Measurements from ENCODE around the gene CDKN2B-AS1. TPM values are rescaled to one million over a fixed set of nuclear protein-coding genes. Genes with fewer than 3 reads are reported as not detected.
A peak's percentile ranks its signal among the peaks of the same experiment; 100 is the strongest.

CDKN2B-AS1 gene
- total RNA-seq, 4 donors from 2014 or later = 0.42 to 3.9 (median 0.69) TPM; not detected in 1

DNA sequence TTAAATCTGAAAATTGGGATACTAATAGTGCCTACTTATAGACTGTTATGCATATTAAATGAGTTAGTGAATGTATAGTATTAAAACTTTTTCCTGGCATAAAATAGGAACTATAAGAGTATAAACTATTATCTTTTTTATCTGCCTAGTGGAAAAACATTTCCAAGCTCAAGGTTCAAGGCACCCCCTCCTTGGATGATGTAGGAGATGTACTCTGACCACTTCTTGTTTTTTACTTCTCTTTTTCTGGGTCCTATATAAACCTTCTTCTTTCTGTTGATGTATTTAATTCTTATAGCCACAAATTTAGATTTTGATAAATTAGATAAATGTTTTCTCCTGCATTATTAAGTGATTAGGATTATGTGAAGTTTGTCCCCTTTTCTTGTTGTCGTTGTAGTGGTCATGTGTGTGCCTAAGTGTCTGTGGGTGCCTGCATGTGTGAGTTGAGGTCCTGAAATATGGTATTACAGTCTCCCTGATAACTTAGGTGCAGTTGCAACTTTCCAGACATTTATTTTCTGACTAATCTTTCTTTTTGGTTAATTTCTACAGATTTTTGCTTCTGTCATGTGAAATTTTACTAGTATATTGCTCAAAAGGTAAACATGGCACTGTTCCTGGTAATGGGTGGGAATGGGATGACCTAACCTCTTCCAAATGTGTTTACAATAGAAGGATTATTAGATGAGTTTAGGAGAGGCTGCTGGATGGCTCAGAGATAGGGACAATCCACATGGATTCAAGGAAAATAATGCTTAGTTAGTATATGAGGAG, 175.3 kb downstream of the CDKN2B-AS1 start:
- H3K36me3 ChIP-seq = no peaks in the 10 kb centered on the region
- no peaks in the 10 kb centered on the region for H3K9me3 ChIP-seq
- ATAC-seq = peak; percentile 39
- WGBS, 2 donors (ENCODE audit: low coverage in 1 of 2) = 54% methylated on average over 1 of the region's 1 CpG; no CpG with 5 or more reads in 1 of the 2 donors
- no peak overlapping the region for H3K4me3 ChIP-seq
- H3K4me1 ChIP-seq = no peaks in the 10 kb centered on the region
- H3K27ac ChIP-seq = no peak overlapping the region
- H3K27me3 ChIP-seq = no peaks in the 10 kb centered on the region
- no peak for TF ChIP-seq POLR2A (IDR thresholded peaks at IDR 0.05)
- TF ChIP-seq POLR2AphosphoS5 (IDR thresholded peaks at IDR 0.05) = no peak
- TF ChIP-seq, protein P1, sequence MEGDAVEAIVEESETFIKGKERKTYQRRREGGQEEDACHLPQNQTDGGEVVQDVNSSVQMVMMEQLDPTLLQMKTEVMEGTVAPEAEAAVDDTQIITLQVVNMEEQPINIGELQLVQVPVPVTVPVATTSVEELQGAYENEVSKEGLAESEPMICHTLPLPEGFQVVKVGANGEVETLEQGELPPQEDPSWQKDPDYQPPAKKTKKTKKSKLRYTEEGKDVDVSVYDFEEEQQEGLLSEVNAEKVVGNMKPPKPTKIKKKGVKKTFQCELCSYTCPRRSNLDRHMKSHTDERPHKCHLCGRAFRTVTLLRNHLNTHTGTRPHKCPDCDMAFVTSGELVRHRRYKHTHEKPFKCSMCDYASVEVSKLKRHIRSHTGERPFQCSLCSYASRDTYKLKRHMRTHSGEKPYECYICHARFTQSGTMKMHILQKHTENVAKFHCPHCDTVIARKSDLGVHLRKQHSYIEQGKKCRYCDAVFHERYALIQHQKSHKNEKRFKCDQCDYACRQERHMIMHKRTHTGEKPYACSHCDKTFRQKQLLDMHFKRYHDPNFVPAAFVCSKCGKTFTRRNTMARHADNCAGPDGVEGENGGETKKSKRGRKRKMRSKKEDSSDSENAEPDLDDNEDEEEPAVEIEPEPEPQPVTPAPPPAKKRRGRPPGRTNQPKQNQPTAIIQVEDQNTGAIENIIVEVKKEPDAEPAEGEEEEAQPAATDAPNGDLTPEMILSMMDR (IDR thresholded peaks at IDR 0.05) = no peak

Small RNA genes lying within 50 kb of the gene (small RNA-seq; reads per million reads assigned to genes)
- gene RF01909 (0 reads per million in 4 donors), gene RF02045 (0 reads per million in 4 donors)

Other genes with a start within 250 kb of the CDKN2B-AS1 start
- gene MTAP, start 192.2 kb upstream of the CDKN2B-AS1 start, total RNA-seq = 10 to 100 TPM; 23.2 to 31.4 (median 29.1) TPM
- gene CDKN2A, start 399 bp upstream of the CDKN2B-AS1 start, total RNA-seq = 1 to 10 TPM in 2 of 4 donors, under 1 TPM in 1, not detected in 1; 0.94 to 9.7 (median 2.7) TPM
- 10 to 100 TPM in 1 of 4 donors, 1 to 10 TPM in 3; 6.2 to 21.6 (median 9.3) TPM for gene CDKN2B, start 14.5 kb downstream of the CDKN2B-AS1 start, total RNA-seq